OCI-LY7 (cell line): ENCODE results near the gene RASEF. TPM values are rescaled to one million over a fixed set of nuclear protein-coding genes. Genes with fewer than 3 reads are reported as not detected.

Source experiments
- BruUV-seq: library from RNA; stranded (reverse); fragments of 400-500 nt; replicated peaks from 2 replicates; lab custom pipeline; 2021; lab: Mats Ljungman, UMichigan
- CTCF ChIA-PET: fragments of 300-600 bp; sonication (Branson Sonifier 250); formaldehyde crosslinking; loops from one replicate; lab custom pipeline; 2022; ENCODE audit warnings: antibody characterized with exemption; ENCODE audit not compliant: unreplicated experiment; lab: Charles Lee
- POLR2A ChIA-PET: fragments of 300-600 bp; sonication (Branson Sonifier 250); formaldehyde crosslinking; loops from one replicate; lab custom pipeline; 2022; ENCODE audit warnings: antibody characterized with exemption; lab: Charles Lee
- DNase-seq: peaks from one replicate; pipeline ENCODE4 v3.0.0-alpha.2; 2015; ENCODE audit warnings: low spot score
- H2AFZ ChIP-seq: fragments of 200-600 bp; sonication (generic), shearing (Covaris generic); 2 replicates; pipeline ENCODE4 v1.6.1; 2014; ENCODE audit warnings: mild to moderate bottlenecking, antibody characterized with exemption, low read length, moderate library complexity
- H3K27ac ChIP-seq: fragments of 200-600 bp; sonication (generic); 2 replicates; pipeline ENCODE4 v1.5.1; 2014; ENCODE audit warnings: mixed run types, low read depth, mild to moderate bottlenecking, moderate library complexity, low read length, inconsistent platforms; ENCODE audit not compliant: poor library complexity, severe bottlenecking
- H3K36me3 ChIP-seq: fragments of 200-600 bp; sonication (generic); 2 replicates; pipeline ENCODE4 v1.6.1; 2014; ENCODE audit warnings: mild to moderate bottlenecking, antibody characterized with exemption, low read length, moderate library complexity, mixed read lengths; ENCODE audit not compliant: insufficient read depth
- H3K4me1 ChIP-seq: fragments of 200-600 bp; sonication (generic); 2 replicates; pipeline ENCODE4 v1.5.1; 2014; ENCODE audit warnings: mild to moderate bottlenecking, low read length; ENCODE audit not compliant: insufficient read depth, poor library complexity, severe bottlenecking
- H3K4me2 ChIP-seq: fragments of 200-600 bp; sonication (generic); 2 replicates; pipeline ENCODE4 v1.6.1; 2014; ENCODE audit warnings: mild to moderate bottlenecking, low read length
- H3K4me3 ChIP-seq: fragments of 200-600 bp; sonication (generic); 2 replicates; pipeline ENCODE4 v1.5.1; 2014; ENCODE audit warnings: mild to moderate bottlenecking, low read depth, low read length; ENCODE audit not compliant: poor library complexity, severe bottlenecking
- H3K79me2 ChIP-seq: fragments of 200-600 bp; sonication (generic); 2 replicates; pipeline ENCODE4 v1.6.1; 2016; ENCODE audit warnings: low read depth, mild to moderate bottlenecking, low read length, moderate library complexity, mixed read lengths; ENCODE audit not compliant: insufficient read depth
- H3K9me2 ChIP-seq: fragments of 200-600 bp; sonication (generic); 2 replicates; pipeline ENCODE4 v1.6.1; 2016; ENCODE audit warnings: mild to moderate bottlenecking, low read length, mixed read lengths; ENCODE audit not compliant: insufficient read depth
- H3K9me3 ChIP-seq: fragments of 200-600 bp; sonication (generic); 2 replicates; pipeline ENCODE4 v1.6.1; 2014; ENCODE audit warnings: mild to moderate bottlenecking, mixed run types, low read length, mixed read lengths
- H4K20me1 ChIP-seq: fragments of 200-600 bp; sonication (generic); 2 replicates; pipeline ENCODE4 v1.6.1; 2014; ENCODE audit warnings: mild to moderate bottlenecking, antibody characterized with exemption, low read length, moderate library complexity, mixed read lengths; ENCODE audit not compliant: insufficient read depth
- CTCF ChIP-seq: fragments of 200-600 bp; sonication (generic); conservative IDR thresholded peaks from 2 replicates; pipeline ENCODE4 v1.5.1; 2014; ENCODE audit warnings: mild to moderate bottlenecking, antibody characterized with exemption, low read length, moderate library complexity, mixed read lengths
- EZH2phosphoT487 ChIP-seq: fragments of 200-600 bp; sonication (generic); IDR thresholded peaks from 2 replicates; pipeline ENCODE4 v1.6.1; 2018; ENCODE audit warnings: low read depth, borderline replicate concordance, mild to moderate bottlenecking, mixed run types, antibody characterized with exemption, low read length, moderate library complexity, mixed read lengths
- intact Hi-C: fragments of 100-400 bp; cut with micrococcal nuclease; formaldehyde crosslinking; loops from one replicate; pipeline ENCODE4 v1.10.0; 2022; ENCODE audit not compliant: unreplicated experiment
- total RNA-seq, 2 experiments: library from RNA; depleted of rRNA in 1 of 2; stranded (reverse); fragments of >200 nt in 1 of 2; shearing (Covaris generic) in 1 of 2; gene quantifications; 2 replicates each; pipeline ENCODE4 v1.2.3, GENCODE V29; 2014 to 2022

Gene RASEF
- total RNA-seq, 2 experiments from 2014 or later, result not detected

- Histone ChIP-seq H3K4me3 (no peak overlapping the region), H3K79me2 (no peaks in the 10 kb centered on the region), H2AFZ (no peak overlapping the region), H3K27ac (no peak overlapping the region), H3K4me2 (no peak overlapping the region), H3K9me3 (no peaks in the 10 kb centered on the region), H3K36me3 (no peaks in the 10 kb centered on the region), H3K9me2 (no peaks in the 10 kb centered on the region), H4K20me1 (no peaks in the 10 kb centered on the region), H3K4me1 (no peaks in the 10 kb centered on the region)
- intact Hi-C loops, result no loop called here
- ChIA-PET CTCF (no interaction called here), POLR2A (no interaction called here)
- TF ChIP-seq EZH2phosphoT487 (no peak), CTCF (no peak)
- BruUV-seq, result no TSS peak
- no peak for DNase-seq
These were observed 28.4 kb downstream of the RASEF start for GRCh38 chr9:83034587-83034986.

DNA sequence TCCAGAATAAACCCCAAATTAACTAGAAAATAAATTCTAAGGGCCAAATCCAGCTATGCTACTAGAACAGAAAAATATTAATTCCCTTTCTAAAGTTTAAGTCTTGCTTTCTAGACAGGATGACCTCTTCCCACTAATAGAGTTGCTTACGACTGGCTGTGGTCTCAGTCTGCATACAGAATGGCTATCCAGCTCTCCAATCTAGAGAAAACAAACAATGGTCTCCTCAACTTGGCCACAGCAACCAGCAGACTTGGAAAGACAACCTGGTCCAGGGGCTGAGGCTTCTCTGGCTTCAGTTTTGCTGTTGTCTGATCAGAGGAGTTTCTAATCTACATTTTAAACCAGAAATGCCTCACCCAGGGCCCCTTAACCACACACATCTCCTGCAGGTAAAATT is 28.9 kb downstream of the RASEF start:
- no peak overlapping the region for H3K27ac ChIP-seq
- intact Hi-C loops, result no loop called here
- no peaks in the 10 kb centered on the region for H4K20me1 ChIP-seq
- DNase-seq, result no peak
- TF ChIP-seq EZH2phosphoT487 (no peak), CTCF (no peak)
- no peaks in the 10 kb centered on the region for H3K36me3 ChIP-seq
- no peaks in the 10 kb centered on the region for H3K4me1 ChIP-seq
- no TSS peak for BruUV-seq
- H3K9me2 ChIP-seq, result no peaks in the 10 kb centered on the region
- H2AFZ ChIP-seq, result no peak overlapping the region
- ChIA-PET CTCF (no interaction called here), POLR2A (no interaction called here)
- H3K4me2 ChIP-seq, result no peak overlapping the region
- no peak overlapping the region for H3K4me3 ChIP-seq
- no peaks in the 10 kb centered on the region for H3K79me2 ChIP-seq
- no peaks in the 10 kb centered on the region for H3K9me3 ChIP-seq

- H3K4me2 ChIP-seq, result no peak overlapping the region
- no peak overlapping the region for H3K4me3 ChIP-seq
- no peaks in the 10 kb centered on the region for H3K79me2 ChIP-seq
- no peaks in the 10 kb centered on the region for H3K36me3 ChIP-seq
- H3K4me1 ChIP-seq, result no peaks in the 10 kb centered on the region
- TF ChIP-seq CTCF (no peak), EZH2phosphoT487 (no peak)
- no peak overlapping the region for H3K27ac ChIP-seq
- intact Hi-C loops, result no loop called here
- H4K20me1 ChIP-seq, result no peaks in the 10 kb centered on the region
- CTCF ChIA-PET, result no interaction called here
- no TSS peak for BruUV-seq
- no peaks in the 10 kb centered on the region for H3K9me2 ChIP-seq
- H3K9me3 ChIP-seq, result no peaks in the 10 kb centered on the region
- DNase-seq, result no peak
- H2AFZ ChIP-seq, result no peak overlapping the region
- POLR2A ChIA-PET, result no interaction called here
These were observed 30.8 kb downstream of the RASEF start for GRCh38 chr9:83032065-83032625.
